NCI-H146 (cell line): ENCODE results near the gene GABARAPL1.

ENCODE experiments used
- DNase-seq: peaks from one replicate; lab custom pipeline; 2025; lab: John Stamatoyannopoulos, UW

The GABARAPL1 gene

GRCh38 chr12:10234562-10234961 is 21.9 kb downstream of the GABARAPL1 start:
- DNase-seq: no peak

GRCh38 chr12:10235761-10236631 is 23.3 kb downstream of the GABARAPL1 start:
- DNase-seq: peak; percentile 59

GRCh38 chr12:10236720-10237119 is 24.0 kb downstream of the GABARAPL1 start:
- DNase-seq: no peak

GRCh38 chr12:10238526-10238925 is 25.8 kb downstream of the GABARAPL1 start:
- no peak for DNase-seq

GRCh38 chr12:10241290-10241689 is 28.6 kb downstream of the GABARAPL1 start:
- no peak for DNase-seq

GRCh38 chr12:10241727-10242126 is 29.1 kb downstream of the GABARAPL1 start:
- DNase-seq: no peak

- no peak for DNase-seq
Observed at GRCh38 chr12:10242539-10242938, 29.9 kb downstream of the GABARAPL1 start.

GRCh38 chr12:10243818-10244520 is 31.3 kb downstream of the GABARAPL1 start:
- DNase-seq: no peak

- no peak for DNase-seq
Observed at GRCh38 chr12:10247436-10248058, 34.9 kb downstream of the GABARAPL1 start.

- no peak for DNase-seq
Observed at GRCh38 chr12:10249690-10250455, 37.2 kb downstream of the GABARAPL1 start.

- no peak for DNase-seq
Observed at GRCh38 chr12:10251669-10252068, 39.0 kb downstream of the GABARAPL1 start.

- no peak for DNase-seq
Observed at GRCh38 chr12:10252201-10252600, 39.5 kb downstream of the GABARAPL1 start.

GRCh38 chr12:10256064-10256463 is 43.4 kb downstream of the GABARAPL1 start:
- no peak for DNase-seq

- no peak for DNase-seq
Observed at GRCh38 chr12:10260927-10261326, 48.2 kb downstream of the GABARAPL1 start.

- peak; percentile 57 for DNase-seq
Observed at GRCh38 chr12:10268037-10268436, 55.4 kb downstream of the GABARAPL1 start.

GRCh38 chr12:10272467-10272866 is 59.8 kb downstream of the GABARAPL1 start:
- no peak for DNase-seq
